GM12892 (cell line): ENCODE measurements around the gene CRYBG1.

Experiments
- POLR2AphosphoS5 ChIP-seq: IDR thresholded peaks from 2 replicates; pipeline ENCODE4 v1.6.1; 2011; ENCODE audit warnings: low read depth, low read length, control low read depth
- TAF1 ChIP-seq: IDR thresholded peaks from 2 replicates; pipeline ENCODE4 v1.6.1; 2011; ENCODE audit warnings: low read depth, mild to moderate bottlenecking, control low read depth, low read length, borderline replicate concordance

- TF ChIP-seq POLR2AphosphoS5 (no peak), TAF1 (no peak)
Measured at GRCh38 chr6:106618324-106618723, 257.8 kb downstream of the CRYBG1 start.
